HG02884 (cell line): ENCODE data around the gene CAMSAP3.

Experiments used
- ATAC-seq: cut with Tn5 transposase; IDR thresholded peaks from one replicate; pipeline ENCODE4 v1.9.1; 2021; ENCODE audit warnings: mild to moderate bottlenecking, moderate library complexity; ENCODE audit not compliant: unreplicated experiment

CAMSAP3 gene

GRCh38 chr19:7646426-7646700 lies 50.7 kb downstream of the CAMSAP3 start:
- ATAC-seq, result no peak

DNA sequence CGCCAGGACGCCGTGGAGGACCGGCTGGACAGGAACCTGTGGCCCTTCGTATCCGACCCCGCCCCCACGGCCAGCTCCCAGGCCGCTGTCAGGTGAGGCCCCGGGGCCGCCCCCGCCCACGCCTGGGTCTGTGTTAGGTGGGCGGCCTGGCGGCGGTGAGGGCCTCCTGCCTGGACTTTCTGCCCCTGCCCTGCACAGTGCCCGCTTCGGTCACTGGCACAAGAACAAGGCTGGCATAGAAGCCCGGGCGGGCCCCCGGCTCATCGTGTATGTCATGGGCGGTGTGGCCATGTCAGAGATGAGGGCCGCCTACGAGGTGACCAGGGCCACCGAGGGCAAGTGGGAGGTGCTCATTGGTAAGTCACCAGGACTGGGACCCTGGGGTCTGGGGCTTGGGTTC lies 51.5 kb downstream of the CAMSAP3 start:
- no peak for ATAC-seq

GRCh38 chr19:7648265-7649014 lies 52.8 kb downstream of the CAMSAP3 start:
- ATAC-seq, result no peak

GRCh38 chr19:7650148-7650547 lies 54.5 kb downstream of the CAMSAP3 start:
- no peak for ATAC-seq

- ATAC-seq, result no peak
These were observed 56.5 kb downstream of the CAMSAP3 start for GRCh38 chr19:7652061-7652641.

- no peak for ATAC-seq
These were observed 58.7 kb downstream of the CAMSAP3 start for GRCh38 chr19:7654401-7654800.

GRCh38 chr19:7655581-7655980 lies 59.9 kb downstream of the CAMSAP3 start:
- no peak for ATAC-seq

DNA sequence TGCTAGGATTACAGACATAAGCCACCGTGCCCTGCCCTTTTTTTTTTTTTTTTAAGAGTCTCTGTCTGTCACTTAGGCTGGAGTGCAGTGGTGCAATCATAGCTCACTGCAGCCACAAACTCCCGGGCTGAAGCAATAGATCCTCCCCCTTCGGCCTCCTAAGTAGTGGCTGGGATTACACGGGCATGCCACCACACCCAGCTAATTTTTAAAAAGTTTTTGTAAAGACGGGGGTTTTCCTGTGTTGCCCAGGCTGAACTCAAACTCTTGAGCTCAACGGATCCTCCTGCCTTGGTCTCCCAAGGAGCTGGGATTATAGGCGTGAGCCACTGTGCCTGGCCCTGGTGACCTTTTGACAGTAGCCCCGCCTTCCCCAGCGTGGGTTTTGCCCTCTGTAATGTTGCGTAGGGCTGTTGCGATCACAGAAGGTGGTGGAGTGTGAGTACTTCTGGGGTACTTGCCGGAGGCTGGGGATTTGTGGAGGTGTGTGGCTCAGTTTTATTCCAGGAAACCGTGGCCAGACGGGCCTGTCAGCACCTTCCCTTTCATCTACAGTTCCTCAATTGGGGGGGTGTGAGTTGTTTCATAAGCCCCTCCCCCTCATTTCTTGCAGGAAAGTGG lies 61.6 kb downstream of the CAMSAP3 start:
- no peak for ATAC-seq

DNA sequence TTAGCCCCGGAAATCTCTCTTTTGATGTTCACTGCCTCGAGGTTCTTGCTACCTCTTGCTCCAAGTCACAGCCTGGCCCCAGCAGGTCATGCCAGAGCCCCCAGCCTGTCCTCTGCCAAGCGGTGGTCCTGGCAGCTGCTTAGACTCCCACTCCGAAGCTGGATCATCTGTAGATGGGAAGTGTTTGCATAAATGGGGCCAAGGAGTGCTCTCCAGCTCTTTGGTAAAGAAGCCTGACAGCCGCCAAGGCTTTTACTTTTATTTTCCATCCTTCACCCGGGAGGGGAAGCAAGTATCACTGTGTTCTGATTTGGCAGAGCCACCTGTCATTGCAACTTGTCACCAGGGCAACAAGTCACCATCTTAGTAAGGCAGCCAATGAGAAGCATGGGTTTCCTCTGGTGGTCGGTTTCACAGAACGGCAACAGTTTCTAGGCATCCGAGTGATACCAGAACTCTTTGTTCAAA lies 62.6 kb downstream of the CAMSAP3 start:
- no peak for ATAC-seq

- no peak for ATAC-seq
These were observed 66.3 kb downstream of the CAMSAP3 start for GRCh38 chr19:7661744-7662538.

DNA sequence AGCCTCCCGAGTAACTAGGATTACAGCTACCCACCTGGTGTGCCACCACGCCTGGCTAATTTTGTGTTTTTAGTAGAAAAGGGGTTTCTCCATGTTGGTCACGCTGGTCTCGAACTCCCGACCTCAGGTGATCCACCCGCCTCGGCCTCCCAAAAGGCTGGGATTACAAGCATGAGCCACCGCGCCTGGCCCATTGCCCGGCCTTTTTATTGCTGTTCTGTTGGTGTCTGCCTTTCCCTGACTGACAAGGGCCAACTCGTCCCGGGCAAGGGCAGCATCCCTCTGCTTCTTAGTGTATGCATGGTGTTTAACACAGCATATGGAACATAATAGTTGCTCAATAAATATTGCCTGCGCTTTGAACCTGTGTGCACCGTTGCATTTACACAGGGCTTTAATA lies 67.0 kb downstream of the CAMSAP3 start:
- no peak for ATAC-seq

- no peak for ATAC-seq
These were observed 68.0 kb downstream of the CAMSAP3 start for GRCh38 chr19:7663706-7664105.

GRCh38 chr19:7665076-7665475 lies 69.4 kb downstream of the CAMSAP3 start:
- no peak for ATAC-seq
